ENCODE data around the gene EHBP1.
"Not testable (repeated sequence)": the region's sequence is repeated elsewhere in the genome, so short reads cannot be mapped to it uniquely, and the experiment has no call there.

EHBP1 gene

GRCh38 chr2:63073994-63074393 lies 368.5 kb downstream of the EHBP1 start:
- DNase-seq = no peak

GRCh38 chr2:63074399-63074798 lies 368.9 kb downstream of the EHBP1 start:
- not testable (repeated sequence) for DNase-seq

GRCh38 chr2:63078852-63079606 lies 373.5 kb downstream of the EHBP1 start:
- DNase-seq = no peak

GRCh38 chr2:63081404-63081803 lies 375.9 kb downstream of the EHBP1 start:
- DNase-seq = no peak

- DNase-seq = no peak
Observed at GRCh38 chr2:63086687-63087086, 381.2 kb downstream of the EHBP1 start.

GRCh38 chr2:63092401-63092800 lies 386.9 kb downstream of the EHBP1 start:
- DNase-seq = no peak

- no peak for DNase-seq
Observed at GRCh38 chr2:63092857-63093256, 387.3 kb downstream of the EHBP1 start.

GRCh38 chr2:63093502-63093901 lies 388.0 kb downstream of the EHBP1 start:
- no peak for DNase-seq

All from right kidney (tissue), 1 donor.